HAP-1 (cell line): Measurements from ENCODE around the gene SDK1.

Experiments
- DNase-seq, 2 experiments: peaks; one replicate each; pipeline ENCODE4 v3.0.0-alpha.2; 2016 to 2020; ENCODE audit warnings: low spot score in 2 of 2
- H3K27me3 ChIP-seq: fragments of 250-450 bp; sonication (Bioruptor Pico); 2 replicates; pipeline ENCODE4 v1.5.1; 2020; ENCODE audit warnings: low read depth, mild to moderate bottlenecking, moderate library complexity
- H3K36me3 ChIP-seq: fragments of 250-450 bp; sonication (Bioruptor Pico); replicated peaks from 2 replicates; pipeline ENCODE4 v1.5.1; 2020; ENCODE audit warnings: mild to moderate bottlenecking
- H3K4me1 ChIP-seq: fragments of 250-450 bp; sonication (Bioruptor Pico); 2 replicates; pipeline ENCODE4 v1.5.1; 2020; ENCODE audit warnings: mild to moderate bottlenecking
- H3K4me3 ChIP-seq: fragments of 250-450 bp; sonication (Bioruptor Pico); 2 replicates; pipeline ENCODE4 v1.5.1; 2020; ENCODE audit warnings: mild to moderate bottlenecking, moderate library complexity
- H3K9me3 ChIP-seq: fragments of 250-450 bp; sonication (Bioruptor Pico); 2 replicates; pipeline ENCODE4 v1.5.1; 2020; ENCODE audit warnings: mild to moderate bottlenecking, moderate library complexity
- in situ Hi-C: fragments of 300-500 bp; cut with MboI; formaldehyde crosslinking; loops from 3 replicates; pipeline ENCODE4 v1.14.3; 2020; ENCODE audit warnings: low sequenced_read_pairs, inconsistent platforms, mixed read lengths

SDK1 gene

GRCh38 chr7:3426064-3426463 lies 125.0 kb downstream of the SDK1 start:
- Histone ChIP-seq H3K4me3 (no peak overlapping the region), H3K9me3 (no peaks in the 10 kb centered on the region), H3K27me3 (no peaks in the 10 kb centered on the region), H3K4me1 (no peaks in the 10 kb centered on the region), H3K36me3 (no peaks in the 10 kb centered on the region)
- no peak for DNase-seq
- in situ Hi-C loops: no loop called here

- Histone ChIP-seq H3K27me3 (no peaks in the 10 kb centered on the region), H3K9me3 (no peaks in the 10 kb centered on the region), H3K4me3 (no peak overlapping the region), H3K36me3 (no peaks in the 10 kb centered on the region), H3K4me1 (no peaks in the 10 kb centered on the region)
- in situ Hi-C loops: no loop called here
- DNase-seq: no peak
Observed at GRCh38 chr7:3427957-3428356, 126.9 kb downstream of the SDK1 start.

DNA sequence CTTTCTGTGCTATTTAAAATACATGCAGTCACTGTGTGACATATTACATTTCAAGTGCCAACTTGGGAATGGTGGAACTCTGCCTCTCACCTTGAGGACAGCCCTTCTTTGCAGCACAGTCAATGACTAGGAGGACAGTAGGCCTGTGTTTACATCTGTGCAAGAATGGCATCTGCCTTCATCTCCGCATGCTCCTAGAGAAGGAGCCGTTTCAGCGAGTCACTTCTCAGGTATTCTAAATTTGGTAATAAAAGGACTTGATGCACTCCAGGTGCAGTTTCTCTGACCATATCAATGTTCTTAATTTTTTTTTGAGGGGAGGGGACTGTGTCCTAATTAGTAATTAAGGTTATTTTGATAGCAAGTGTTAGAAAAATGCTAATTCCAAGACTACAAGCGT lies 128.9 kb downstream of the SDK1 start:
- H3K36me3 ChIP-seq: no peaks in the 10 kb centered on the region
- in situ Hi-C loops: no loop called here

DNA sequence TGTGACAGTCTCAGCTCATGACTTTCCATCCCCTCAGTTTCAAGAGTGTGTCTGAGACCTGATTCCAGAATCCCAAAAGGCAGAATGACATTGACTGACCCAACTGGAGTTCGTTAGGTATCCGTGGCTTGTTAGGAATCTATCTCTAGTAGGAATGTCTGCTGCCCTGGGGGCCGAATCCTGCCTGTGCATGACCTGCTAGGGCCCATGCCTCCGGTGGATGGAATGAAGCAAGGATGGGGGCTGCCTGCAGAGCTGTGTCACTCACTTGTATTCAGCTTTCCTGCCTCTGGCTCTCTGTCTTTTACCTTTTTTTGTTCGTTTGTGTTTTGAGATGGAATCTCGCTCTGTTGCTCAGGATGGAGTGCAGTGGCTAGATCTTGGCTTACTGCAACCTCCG lies 129.5 kb downstream of the SDK1 start:
- Histone ChIP-seq H3K36me3 (no peaks in the 10 kb centered on the region), H3K4me1 (no peaks in the 10 kb centered on the region), H3K27me3 (no peaks in the 10 kb centered on the region), H3K4me3 (no peak overlapping the region), H3K9me3 (no peaks in the 10 kb centered on the region)
- DNase-seq: no peak
- in situ Hi-C loops: no loop called here

More for the DNA sequence above, 128.9 kb downstream of the SDK1 start:
- Histone ChIP-seq H3K9me3 (no peaks in the 10 kb centered on the region), H3K27me3 (no peaks in the 10 kb centered on the region), H3K4me1 (no peaks in the 10 kb centered on the region), H3K4me3 (no peak overlapping the region)
- no peak for DNase-seq

GRCh38 chr7:3431306-3431705 lies 130.3 kb downstream of the SDK1 start:
- in situ Hi-C loops: no loop called here
- DNase-seq: no peak
- no peaks in the 10 kb centered on the region for H3K9me3 ChIP-seq
- no peaks in the 10 kb centered on the region for H3K36me3 ChIP-seq
- no peak overlapping the region for H3K4me3 ChIP-seq
- no peaks in the 10 kb centered on the region for H3K4me1 ChIP-seq
- no peaks in the 10 kb centered on the region for H3K27me3 ChIP-seq

DNA sequence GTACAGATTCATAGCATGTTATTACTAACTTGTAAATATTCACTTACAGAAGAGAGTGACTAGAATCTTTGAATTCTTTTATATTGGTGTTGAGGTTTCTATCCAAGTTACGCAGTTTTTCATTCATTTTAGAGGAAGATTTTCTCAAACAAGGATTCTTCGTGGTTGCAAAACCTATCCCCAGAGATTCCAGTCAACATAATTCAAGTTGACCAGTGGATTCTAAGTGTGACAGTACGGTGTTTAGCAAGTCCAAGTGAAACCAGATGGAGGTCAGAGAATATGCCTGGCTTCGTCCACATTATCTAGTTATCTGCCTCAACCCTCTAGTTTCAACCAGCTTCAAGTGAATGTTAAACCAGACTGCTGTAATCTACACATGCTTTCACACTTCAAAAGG lies 131.9 kb downstream of the SDK1 start:
- Histone ChIP-seq H3K4me1 (no peaks in the 10 kb centered on the region), H3K9me3 (no peaks in the 10 kb centered on the region), H3K36me3 (no peaks in the 10 kb centered on the region), H3K4me3 (no peak overlapping the region), H3K27me3 (no peaks in the 10 kb centered on the region)
- in situ Hi-C loops: no loop called here
- DNase-seq: no peak

DNA sequence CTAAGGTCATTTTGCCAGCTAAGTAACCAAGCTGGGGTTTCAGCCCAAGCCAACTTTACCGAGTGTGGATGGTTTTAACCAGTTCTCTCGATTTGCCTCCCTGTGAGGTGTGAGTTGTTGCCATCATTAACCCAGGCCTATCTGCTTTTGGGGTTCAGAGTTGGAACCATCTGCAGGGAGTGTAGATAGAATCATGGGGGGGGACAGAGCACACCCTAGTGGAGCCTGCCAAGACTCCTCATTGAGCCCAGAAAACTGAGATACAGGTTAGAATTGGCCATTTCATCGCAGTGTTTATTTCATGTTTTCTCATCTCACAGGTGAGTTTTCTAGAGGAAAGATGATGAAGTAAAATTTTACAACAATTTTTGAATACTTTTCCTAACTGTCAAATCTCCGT lies 133.6 kb downstream of the SDK1 start:
- no peak for DNase-seq
- H3K9me3 ChIP-seq: no peaks in the 10 kb centered on the region
- no peaks in the 10 kb centered on the region for H3K4me1 ChIP-seq
- H3K36me3 ChIP-seq: no peaks in the 10 kb centered on the region
- H3K27me3 ChIP-seq: no peaks in the 10 kb centered on the region
- in situ Hi-C loops: no loop called here
- no peak overlapping the region for H3K4me3 ChIP-seq

DNA sequence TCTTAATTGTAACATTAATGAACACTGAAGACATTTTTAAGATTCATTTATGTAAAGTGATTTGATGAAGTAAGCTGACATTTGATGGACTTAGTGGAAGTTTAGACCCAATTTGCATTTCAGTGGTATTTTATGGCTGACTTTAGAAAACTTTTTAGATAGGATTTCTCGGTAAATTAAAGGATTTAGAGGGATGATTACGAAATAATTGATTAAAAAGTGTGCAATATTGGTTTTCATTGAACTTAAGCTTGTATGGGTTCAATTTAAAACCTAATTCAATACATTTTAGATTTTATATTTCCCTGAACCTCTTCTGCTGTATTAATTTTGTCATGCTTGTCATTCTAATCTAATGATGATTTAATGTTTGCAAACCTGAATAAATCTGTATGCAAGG lies 135.1 kb downstream of the SDK1 start:
- in situ Hi-C loops: no loop called here
- no peak overlapping the region for H3K4me3 ChIP-seq

GRCh38 chr7:3436746-3437145 lies 135.7 kb downstream of the SDK1 start:
- DNase-seq: no peak
- Histone ChIP-seq H3K9me3 (no peaks in the 10 kb centered on the region), H3K36me3 (no peaks in the 10 kb centered on the region), H3K4me3 (no peak overlapping the region), H3K4me1 (no peaks in the 10 kb centered on the region), H3K27me3 (no peaks in the 10 kb centered on the region)
- in situ Hi-C loops: no loop called here

More for the DNA sequence above, 135.1 kb downstream of the SDK1 start:
- H3K36me3 ChIP-seq: no peaks in the 10 kb centered on the region
- DNase-seq: no peak
- no peaks in the 10 kb centered on the region for H3K4me1 ChIP-seq
- H3K27me3 ChIP-seq: no peaks in the 10 kb centered on the region
- H3K9me3 ChIP-seq: no peaks in the 10 kb centered on the region

GRCh38 chr7:3437467-3437866 lies 136.4 kb downstream of the SDK1 start:
- in situ Hi-C loops: no loop called here
- H3K27me3 ChIP-seq: no peaks in the 10 kb centered on the region
- H3K9me3 ChIP-seq: no peaks in the 10 kb centered on the region
- H3K4me3 ChIP-seq: no peak overlapping the region
- DNase-seq: no peak
- H3K36me3 ChIP-seq: no peaks in the 10 kb centered on the region
- H3K4me1 ChIP-seq: no peaks in the 10 kb centered on the region

DNA sequence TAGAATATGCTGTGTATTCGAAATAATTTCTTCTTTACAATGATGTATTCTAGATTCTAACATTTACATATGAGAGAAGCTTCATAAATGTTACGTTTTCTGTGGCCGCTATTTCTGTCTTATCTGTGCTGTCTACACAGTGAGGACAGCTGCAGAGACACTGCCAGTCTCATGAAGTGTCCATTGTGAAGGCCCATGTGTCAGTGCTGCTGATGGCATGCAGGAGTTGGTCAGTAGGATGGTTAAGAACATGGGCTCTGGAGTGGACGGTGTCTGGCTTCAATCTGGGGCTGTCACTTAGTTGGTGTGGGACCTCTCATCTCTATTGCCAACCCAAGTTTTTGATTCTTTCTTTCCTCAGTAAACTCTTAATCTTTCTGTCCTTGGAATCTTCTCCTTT lies 137.3 kb downstream of the SDK1 start:
- no peaks in the 10 kb centered on the region for H3K4me1 ChIP-seq
- H3K27me3 ChIP-seq: no peaks in the 10 kb centered on the region
- in situ Hi-C loops: no loop called here
- no peak for DNase-seq
- no peak overlapping the region for H3K4me3 ChIP-seq
- no peaks in the 10 kb centered on the region for H3K36me3 ChIP-seq
- H3K9me3 ChIP-seq: no peaks in the 10 kb centered on the region

DNA sequence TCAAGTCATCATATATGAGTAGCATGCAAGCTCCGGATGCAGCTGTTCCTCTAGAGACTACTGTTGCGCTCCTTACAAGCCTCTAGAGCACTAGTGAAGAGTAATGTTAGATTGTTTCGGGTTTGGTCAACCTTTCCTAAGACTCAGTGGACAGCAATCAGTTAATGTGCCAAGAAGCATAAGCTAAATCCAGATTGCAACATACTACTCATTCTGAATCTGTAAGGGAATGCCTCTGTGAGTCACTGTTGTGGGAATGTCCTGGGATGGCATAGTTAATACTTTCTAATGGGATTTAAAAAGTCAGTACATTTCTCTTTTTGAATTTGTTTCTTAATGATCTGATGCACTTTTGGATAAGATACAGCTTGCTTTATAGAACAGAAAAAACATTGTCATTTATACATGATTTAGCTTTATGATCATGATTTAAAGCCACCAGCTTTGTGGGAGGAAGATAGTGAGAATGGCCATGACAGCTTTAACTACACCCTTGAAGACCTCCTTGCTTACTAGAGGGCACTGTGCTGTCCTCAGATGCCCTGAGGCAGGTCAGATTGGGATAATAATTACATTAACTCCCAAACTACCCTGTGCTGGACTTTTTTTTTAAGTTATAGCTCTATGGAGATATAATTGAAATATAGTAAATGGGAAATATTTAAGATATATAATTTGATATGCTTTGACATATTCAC lies 138.4 kb downstream of the SDK1 start:
- H3K4me3 ChIP-seq: no peak overlapping the region
- H3K27me3 ChIP-seq: no peaks in the 10 kb centered on the region
- H3K36me3 ChIP-seq: no peaks in the 10 kb centered on the region
- in situ Hi-C loops: no loop called here
- no peaks in the 10 kb centered on the region for H3K9me3 ChIP-seq
- no peak for DNase-seq
- no peaks in the 10 kb centered on the region for H3K4me1 ChIP-seq

- DNase-seq: no peak
- H3K4me1 ChIP-seq: no peaks in the 10 kb centered on the region
- H3K4me3 ChIP-seq: no peak overlapping the region
- H3K36me3 ChIP-seq: no peaks in the 10 kb centered on the region
- in situ Hi-C loops: no loop called here
- H3K9me3 ChIP-seq: no peaks in the 10 kb centered on the region
- no peaks in the 10 kb centered on the region for H3K27me3 ChIP-seq
Observed at GRCh38 chr7:3440509-3440908, 139.5 kb downstream of the SDK1 start.

DNA sequence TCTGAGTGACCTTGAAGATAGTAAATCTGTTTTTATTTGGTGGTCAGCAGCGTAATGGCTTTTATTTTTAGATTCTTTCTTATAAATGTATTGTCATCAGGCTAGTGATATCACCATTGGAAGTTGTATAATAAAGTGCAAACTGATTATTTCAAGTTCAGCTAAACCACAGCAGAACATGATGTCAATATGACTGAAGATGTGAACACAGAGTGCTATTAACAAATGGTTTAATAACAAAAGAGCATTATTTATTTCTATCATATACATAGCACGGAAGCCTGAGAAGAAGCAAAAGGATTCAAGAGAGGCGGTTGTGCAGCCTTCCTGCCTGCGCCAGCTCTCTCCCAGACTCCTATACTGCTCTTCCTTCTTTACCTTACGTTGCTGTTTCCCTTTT lies 142.7 kb downstream of the SDK1 start:
- no peaks in the 10 kb centered on the region for H3K36me3 ChIP-seq
- no peaks in the 10 kb centered on the region for H3K9me3 ChIP-seq
- H3K27me3 ChIP-seq: no peaks in the 10 kb centered on the region
- no peak overlapping the region for H3K4me3 ChIP-seq
- H3K4me1 ChIP-seq: no peaks in the 10 kb centered on the region
- no peak for DNase-seq
- in situ Hi-C loops: no loop called here

- no peaks in the 10 kb centered on the region for H3K4me1 ChIP-seq
- H3K9me3 ChIP-seq: no peaks in the 10 kb centered on the region
- in situ Hi-C loops: no loop called here
- no peak overlapping the region for H3K4me3 ChIP-seq
- no peaks in the 10 kb centered on the region for H3K27me3 ChIP-seq
- no peak for DNase-seq
- H3K36me3 ChIP-seq: no peaks in the 10 kb centered on the region
Observed at GRCh38 chr7:3446786-3447185, 145.7 kb downstream of the SDK1 start.
